ACC112 (cell line): Measurements from ENCODE around the gene TDO2.

Experiments
- H2AFZ ChIP-seq: fragments of 200-600 bp; sonication (generic); one replicate; pipeline ENCODE4 v1.6.0; 2017; ENCODE audit warnings: antibody characterized with exemption, low read length; ENCODE audit not compliant: unreplicated experiment
- H3K27ac ChIP-seq: fragments of 200-600 bp; sonication (generic); 2 replicates; pipeline ENCODE4 v1.5.1; 2014; ENCODE audit warnings: low read depth, mild to moderate bottlenecking, antibody characterized with exemption, low read length, moderate library complexity
- H3K27me3 ChIP-seq: fragments of 200-600 bp; sonication (generic); 2 replicates; pipeline ENCODE4 v1.6.1; 2014; ENCODE audit warnings: mild to moderate bottlenecking, antibody characterized with exemption, low read length, moderate library complexity, mixed read lengths; ENCODE audit not compliant: insufficient read depth
- H3K36me3 ChIP-seq: fragments of 200-600 bp; sonication (generic); 2 replicates; pipeline ENCODE4 v1.6.1; 2016; ENCODE audit warnings: mild to moderate bottlenecking, antibody characterized with exemption, low read length, moderate library complexity, mixed read lengths; ENCODE audit not compliant: insufficient read depth
- H3K4me1 ChIP-seq: fragments of 200-600 bp; sonication (generic); one replicate; pipeline ENCODE4 v1.6.1; 2016; ENCODE audit warnings: low read length, mixed read lengths; ENCODE audit not compliant: insufficient read depth, unreplicated experiment, control insufficient read depth
- H3K4me3 ChIP-seq: fragments of 200-600 bp; sonication (generic); 2 replicates; pipeline ENCODE4 v1.5.1; 2014; ENCODE audit warnings: mild to moderate bottlenecking, low read depth, low read length
- H3K79me2 ChIP-seq: fragments of 200-600 bp; sonication (generic); one replicate; pipeline ENCODE4 v1.6.0; 2016; ENCODE audit warnings: low read length; ENCODE audit not compliant: control insufficient read depth, unreplicated experiment, insufficient read depth

TDO2 gene

DNA sequence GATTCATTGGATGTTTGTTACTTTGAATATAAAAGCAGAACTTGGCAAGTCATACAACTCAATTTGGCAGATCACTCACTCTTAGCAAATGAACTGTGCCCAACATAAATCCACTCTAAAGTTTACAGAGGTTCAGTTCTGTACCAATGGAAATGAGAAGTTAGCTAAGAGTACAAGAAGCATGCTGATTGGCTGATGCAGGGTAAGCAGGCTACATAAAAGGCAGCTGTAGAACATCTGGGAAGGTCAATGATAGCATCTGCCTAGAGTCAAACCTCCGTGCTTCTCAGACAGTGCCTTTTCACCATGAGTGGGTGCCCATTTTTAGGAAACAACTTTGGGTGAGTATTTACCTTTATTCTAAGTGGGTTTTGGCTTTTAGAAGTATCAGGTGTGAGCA lies at the start of gene TDO2:
TDO2 (plus strand) TSS at position 244 of the 400 bp plus-strand sequence; CDS start at position 307, 63 bp downstream.
- no peaks in the 10 kb centered on the region for H3K79me2 ChIP-seq
- peaks cover 39% of the 10 kb centered on the region for H3K4me1 ChIP-seq
- no peak within 1 kb of the TSS for H3K27ac ChIP-seq
- no peak within 1 kb of the TSS for H3K4me3 ChIP-seq
- no peaks in the 10 kb centered on the region; the same call in 1 of the 2 replicates for H3K27me3 ChIP-seq
- no peaks in the 10 kb centered on the region for H3K36me3 ChIP-seq
- no peak within 1 kb of the TSS for H2AFZ ChIP-seq

DNA sequence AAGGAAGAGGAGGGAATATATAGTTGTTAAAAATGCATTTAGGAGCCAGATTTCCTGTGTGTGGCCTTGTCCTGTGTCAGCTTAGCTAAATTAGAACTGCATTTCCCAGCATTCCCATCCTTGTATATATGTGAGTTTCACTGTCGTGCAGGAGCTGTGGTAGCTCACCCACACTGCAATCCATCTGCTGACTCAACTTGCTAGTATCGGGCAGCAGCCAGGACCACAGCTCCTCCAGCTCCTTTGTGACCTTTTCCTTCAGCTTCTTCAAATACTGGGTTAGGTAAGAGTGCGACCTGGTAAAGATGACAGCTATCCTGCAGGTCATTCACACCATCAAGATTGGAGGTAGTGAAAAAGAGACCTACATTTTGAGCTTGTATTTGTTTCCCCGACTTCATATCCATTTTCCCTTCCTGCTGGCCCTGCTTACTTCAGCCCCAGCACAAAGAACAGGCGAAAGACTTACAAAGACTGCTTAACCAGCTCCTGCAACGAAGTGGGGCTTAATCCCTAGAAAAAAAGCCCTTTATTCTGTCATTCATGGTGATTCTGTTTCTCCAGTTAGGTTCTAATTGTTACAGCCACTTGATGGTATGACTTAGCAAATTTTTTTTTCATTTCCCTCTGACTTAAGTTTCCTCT lies 48.8 kb upstream of the TDO2 start:
- no peaks in the 10 kb centered on the region for H3K79me2 ChIP-seq
- no peaks in the 10 kb centered on the region for H3K27me3 ChIP-seq
- H3K4me1 ChIP-seq: no peaks in the 10 kb centered on the region
- H2AFZ ChIP-seq: no peak overlapping the region
- H3K36me3 ChIP-seq: no peaks in the 10 kb centered on the region
- no peak overlapping the region for H3K4me3 ChIP-seq
- no peak overlapping the region for H3K27ac ChIP-seq

DNA sequence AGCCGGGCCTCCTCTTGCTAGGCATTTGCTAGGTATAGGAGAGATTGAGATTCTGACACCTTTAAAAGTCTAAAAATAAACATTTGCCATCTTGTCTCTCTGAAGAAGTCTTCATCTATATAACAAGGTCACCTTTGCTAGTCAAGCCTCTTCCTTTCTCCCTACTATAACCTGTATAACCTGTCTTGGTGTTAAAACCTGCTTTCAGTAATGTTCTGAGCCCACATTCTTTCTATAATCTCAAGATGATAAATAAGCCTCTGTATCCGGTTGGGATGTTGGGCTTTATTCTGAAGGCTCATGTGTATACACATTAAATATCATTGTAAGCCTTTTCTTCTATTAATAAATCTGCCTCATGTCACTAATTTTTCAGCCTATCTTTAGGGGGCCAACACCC lies 47.6 kb upstream of the TDO2 start:
- H3K27ac ChIP-seq: no peak overlapping the region
- no peaks in the 10 kb centered on the region for H3K27me3 ChIP-seq
- no peaks in the 10 kb centered on the region for H3K79me2 ChIP-seq
- no peak overlapping the region for H2AFZ ChIP-seq
- no peaks in the 10 kb centered on the region for H3K4me1 ChIP-seq
- no peaks in the 10 kb centered on the region for H3K36me3 ChIP-seq
- H3K4me3 ChIP-seq: no peak overlapping the region

DNA sequence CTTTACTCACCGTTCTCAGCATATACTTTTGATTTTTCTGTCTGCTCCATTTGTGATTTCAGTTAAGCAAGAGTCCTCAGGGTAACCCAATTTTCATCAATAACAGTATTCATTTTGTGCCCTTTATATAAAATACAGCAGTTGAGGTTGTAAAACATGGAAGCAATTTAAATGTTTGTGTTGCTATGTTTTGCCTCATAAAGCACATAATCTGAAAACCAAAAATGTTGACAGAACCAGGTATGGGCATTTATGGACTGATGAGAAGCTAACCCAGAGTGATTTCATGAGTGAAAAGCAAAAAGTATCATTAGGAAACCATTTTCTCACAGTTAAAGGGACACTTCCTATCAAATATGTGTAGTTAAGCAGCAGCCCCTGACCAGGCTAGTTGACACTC lies 37.3 kb upstream of the TDO2 start, which contains the start of gene ASIC5:
ASIC5 (minus strand) TSS at position 101 of the 400 bp plus-strand sequence; CDS start at position 50, 51 bp downstream.
- Histone ChIP-seq H3K27me3 (no peaks in the 10 kb centered on the region), H3K36me3 (no peaks in the 10 kb centered on the region), H3K4me1 (no peaks in the 10 kb centered on the region), H3K4me3 (no peak within 1 kb of the TSS), H3K79me2 (no peaks in the 10 kb centered on the region), H3K27ac (no peak within 1 kb of the TSS), H2AFZ (no peak within 1 kb of the TSS)

DNA sequence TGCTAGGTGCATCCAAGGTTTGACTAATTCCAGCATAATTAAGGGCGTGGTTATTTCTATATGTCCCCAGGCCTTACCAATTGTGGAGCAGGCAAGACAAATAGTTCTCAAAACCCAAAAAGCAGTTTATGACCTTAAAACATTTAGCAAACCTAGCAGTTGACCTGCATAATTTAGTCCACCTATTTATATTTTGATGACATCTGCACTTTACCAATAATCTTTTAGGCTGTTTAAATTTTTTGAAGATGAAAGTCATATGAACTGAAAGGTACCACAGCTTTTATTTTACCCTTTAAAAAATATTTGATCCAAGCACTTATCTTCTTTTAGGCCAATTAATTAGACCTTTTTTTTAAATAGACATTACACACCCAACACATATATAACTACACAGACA lies 27.6 kb upstream of the TDO2 start:
- Histone ChIP-seq H3K4me3 (no peak overlapping the region), H2AFZ (no peak overlapping the region), H3K36me3 (no peaks in the 10 kb centered on the region), H3K4me1 (no peaks in the 10 kb centered on the region), H3K27ac (no peak overlapping the region), H3K27me3 (no peaks in the 10 kb centered on the region), H3K79me2 (no peaks in the 10 kb centered on the region)

DNA sequence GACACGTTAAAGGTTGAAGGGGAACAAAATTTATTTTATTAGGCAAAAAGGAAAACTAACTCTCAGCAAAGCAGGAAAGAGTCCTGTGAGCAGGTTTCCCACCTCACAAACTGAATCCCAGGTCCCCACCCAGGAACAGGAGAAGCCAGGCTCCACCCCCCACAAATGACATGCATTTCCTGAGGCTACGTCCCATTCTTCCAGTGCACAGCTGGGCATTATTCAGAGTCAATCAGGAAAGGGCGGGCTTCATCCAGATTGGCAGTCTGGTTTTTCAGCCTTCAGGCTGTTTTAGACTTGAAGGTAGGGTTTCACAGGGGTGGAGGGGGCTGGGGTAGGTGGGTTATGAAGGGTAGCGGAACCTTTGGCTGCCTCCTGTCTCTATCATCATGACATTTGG lies 25.5 kb upstream of the TDO2 start:
- Histone ChIP-seq H2AFZ (no peak overlapping the region), H3K4me1 (no peaks in the 10 kb centered on the region), H3K27ac (no peak overlapping the region), H3K79me2 (no peaks in the 10 kb centered on the region), H3K36me3 (no peaks in the 10 kb centered on the region), H3K27me3 (no peaks in the 10 kb centered on the region), H3K4me3 (no peak overlapping the region)

DNA sequence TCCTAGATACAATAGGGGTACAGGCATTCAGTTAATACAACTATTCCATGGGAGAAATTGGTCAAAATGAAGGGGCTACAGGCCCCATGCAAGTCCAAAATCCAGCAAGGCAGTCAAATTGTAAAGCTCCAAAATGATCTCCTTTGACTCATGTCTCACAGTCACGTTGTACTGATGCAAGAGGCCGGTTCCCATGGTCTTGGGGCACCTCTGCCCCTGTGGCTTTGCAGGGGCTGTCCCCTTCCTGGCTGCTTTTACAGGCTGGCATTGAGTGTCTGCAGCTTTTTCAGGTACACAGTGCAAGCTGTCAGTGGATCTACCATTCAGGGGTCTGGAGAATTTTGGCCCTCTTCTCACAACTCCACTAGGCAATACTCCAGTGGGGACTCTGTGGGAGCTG lies 24.9 kb upstream of the TDO2 start:
- Histone ChIP-seq H2AFZ (no peak overlapping the region), H3K27ac (no peak overlapping the region), H3K27me3 (no peaks in the 10 kb centered on the region), H3K79me2 (no peaks in the 10 kb centered on the region), H3K4me3 (no peak overlapping the region), H3K36me3 (no peaks in the 10 kb centered on the region), H3K4me1 (no peaks in the 10 kb centered on the region)

DNA sequence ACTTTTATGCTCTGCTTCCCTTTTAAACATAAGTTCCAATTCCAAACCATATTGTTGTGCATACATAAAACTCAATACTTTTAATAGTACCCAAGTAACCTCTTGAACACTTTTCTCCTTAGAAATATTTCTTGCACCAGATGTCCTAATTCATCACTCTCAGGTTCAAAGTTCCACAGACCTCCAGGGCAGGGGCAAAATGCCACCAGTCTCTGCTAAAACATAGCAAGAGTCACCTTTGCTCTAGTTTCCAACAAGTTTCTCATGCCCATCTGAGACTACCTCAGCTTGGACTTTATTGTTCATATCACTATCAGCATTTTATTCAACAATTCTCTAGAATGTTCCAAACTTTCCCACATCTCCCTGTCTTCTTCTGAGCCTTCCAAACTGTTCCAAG lies 23.7 kb upstream of the TDO2 start:
- no peaks in the 10 kb centered on the region for H3K27me3 ChIP-seq
- no peaks in the 10 kb centered on the region for H3K4me1 ChIP-seq
- H3K27ac ChIP-seq: no peak overlapping the region
- no peaks in the 10 kb centered on the region for H3K36me3 ChIP-seq
- H3K4me3 ChIP-seq: no peak overlapping the region
- no peaks in the 10 kb centered on the region for H3K79me2 ChIP-seq
- H2AFZ ChIP-seq: no peak overlapping the region

DNA sequence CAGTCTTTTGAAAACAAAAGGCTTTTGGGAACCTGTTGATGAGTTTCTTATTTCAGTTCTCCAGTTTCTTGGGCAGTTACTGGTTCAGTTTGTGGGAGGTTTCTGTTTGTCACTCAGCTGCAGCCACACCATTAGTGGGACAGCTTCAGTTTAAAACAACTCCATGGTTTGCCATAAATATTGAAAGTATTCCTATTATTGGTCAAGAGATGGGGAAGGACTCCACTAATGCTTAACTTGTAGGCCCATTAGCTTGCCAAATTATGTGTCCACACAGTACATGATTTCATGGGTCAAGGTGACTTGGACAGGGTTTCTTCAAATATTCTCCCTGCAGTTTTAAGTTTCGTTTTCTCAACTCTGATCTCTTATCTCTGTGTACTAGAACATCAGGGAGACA lies 21.9 kb upstream of the TDO2 start:
- H3K27me3 ChIP-seq: no peaks in the 10 kb centered on the region
- H3K4me3 ChIP-seq: no peak overlapping the region
- no peaks in the 10 kb centered on the region for H3K79me2 ChIP-seq
- no peak overlapping the region for H3K27ac ChIP-seq
- H2AFZ ChIP-seq: no peak overlapping the region
- H3K36me3 ChIP-seq: no peaks in the 10 kb centered on the region
- no peaks in the 10 kb centered on the region for H3K4me1 ChIP-seq

DNA sequence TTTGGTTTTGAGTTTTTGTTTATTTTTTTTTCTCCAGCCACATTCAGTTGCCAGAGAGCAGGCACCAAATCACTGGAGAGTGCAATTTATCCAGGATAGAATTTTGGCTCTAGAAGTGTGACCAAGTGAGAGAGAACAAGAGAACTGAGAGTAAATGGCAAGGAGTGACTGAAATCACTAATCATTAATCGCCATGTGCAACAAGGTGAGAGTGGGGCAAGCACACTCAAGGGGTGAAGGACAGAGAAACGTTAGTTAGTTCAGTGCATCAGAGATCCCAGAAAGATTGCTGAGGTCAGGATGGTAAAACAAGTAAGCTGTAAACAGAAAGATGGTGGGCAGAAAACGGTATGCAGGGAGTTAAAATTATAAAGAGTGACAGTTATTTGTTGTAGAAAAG lies 19.6 kb upstream of the TDO2 start:
- Histone ChIP-seq H3K27me3 (no peaks in the 10 kb centered on the region), H3K79me2 (no peaks in the 10 kb centered on the region), H3K36me3 (no peaks in the 10 kb centered on the region), H2AFZ (no peak overlapping the region), H3K27ac (no peak overlapping the region), H3K4me3 (no peak overlapping the region), H3K4me1 (peaks cover 3% of the 10 kb centered on the region)

DNA sequence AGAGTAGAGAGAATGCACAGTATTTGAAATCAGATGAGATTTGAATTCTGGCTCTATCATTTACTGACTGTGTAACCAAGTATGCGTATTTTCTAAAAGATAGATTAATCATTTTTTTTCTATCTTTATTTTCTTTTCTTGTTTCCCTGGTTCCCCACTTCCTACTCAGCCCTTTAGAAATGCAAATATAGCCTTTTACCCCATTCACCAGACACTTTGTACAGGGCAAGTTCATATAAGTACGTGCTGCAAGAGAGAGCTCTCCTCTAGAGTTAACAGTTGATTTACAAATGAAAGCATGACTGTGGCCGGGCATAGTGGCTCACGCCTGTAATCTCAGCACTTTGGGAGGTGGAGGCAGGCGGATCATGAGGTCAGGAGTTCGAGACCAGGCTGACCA lies 17.8 kb upstream of the TDO2 start:
- no peak overlapping the region for H2AFZ ChIP-seq
- H3K4me3 ChIP-seq: no peak overlapping the region

More for the DNA sequence above, 17.8 kb upstream of the TDO2 start:
- Histone ChIP-seq H3K27ac (no peak overlapping the region), H3K4me1 (peaks cover 9% of the 10 kb centered on the region), H3K36me3 (no peaks in the 10 kb centered on the region), H3K79me2 (no peaks in the 10 kb centered on the region), H3K27me3 (no peaks in the 10 kb centered on the region)
